HCT116 (cell line): ENCODE results near the gene CA10. TPM values are rescaled to one million over a fixed set of nuclear protein-coding genes. Genes with fewer than 3 reads are reported as not detected.

Experiments used
- ATAC-seq: fragments of 200-7000 bp; cut with Tn5 transposase; 2 replicates; pipeline ENCODE4 v1.9.1; 2020; ENCODE audit warnings: mild to moderate bottlenecking, moderate library complexity
- BruUV-seq: library from RNA; stranded (reverse); fragments of 400-500 nt; replicated peaks from 2 replicates; lab custom pipeline; 2021; lab: Mats Ljungman, UMichigan
- CTCF ChIA-PET: fragments of 300-600 bp; sonication (Branson Sonifier 250); formaldehyde crosslinking; loops from one replicate; lab custom pipeline; 2021; ENCODE audit warnings: antibody characterized with exemption; lab: Charles Lee
- POLR2A ChIA-PET: fragments of 300-600, 350-600 bp; sonication (Branson Sonifier 250); formaldehyde crosslinking; loops from one replicate; lab custom pipeline; 2021; ENCODE audit warnings: antibody characterized with exemption; lab: Charles Lee
- RAD21 ChIA-PET, 2 experiments: fragments of 300-600 bp; sonication (Branson Sonifier 250); formaldehyde crosslinking; loops; one replicate each; lab custom pipeline; 2023; ENCODE audit warnings: low total read pairs in 2 of 2; ENCODE audit not compliant: uncharacterized antibody in 2 of 2, unreplicated experiment in 2 of 2, low non-redundant PET in 1 of 2; lab: Charles Lee
- DNase-seq: peaks from one replicate; pipeline ENCODE4 v3.0.0-alpha.2; 2010; ENCODE audit warnings: low read depth, low spot score
- H2AFZ ChIP-seq: fragments of 200-600 bp; shearing (Covaris generic), sonication (generic); 2 replicates; pipeline ENCODE4 v1.6.1; 2017; ENCODE audit warnings: low read depth, mixed run types, mixed read lengths, antibody characterized with exemption, low read length; ENCODE audit not compliant: poor library complexity, severe bottlenecking
- H3K27ac ChIP-seq: 2 replicates; pipeline ENCODE4 v1.5.1; 2012; ENCODE audit warnings: low read depth, low read length
- H3K27me3 ChIP-seq: fragments of 200-600 bp; sonication (generic); 2 replicates; pipeline ENCODE4 v1.6.1; 2016; ENCODE audit warnings: mixed run types, low read length, mixed read lengths; ENCODE audit not compliant: insufficient read depth
- H3K36me3 ChIP-seq, 2 experiments: fragments of 200-500 bp in 1 of 2; fragments of 200-600 bp in 1 of 2; sonication (Bioruptor generic) in 1 of 2; sonication (generic) in 1 of 2; 2 replicates each; pipeline versions ENCODE4 v1.5.1 to v1.6.1; 2014 to 2016; ENCODE audit warnings: low read length in 2 of 2, inconsistent platforms in 1 of 2, mixed read lengths in 1 of 2, mixed run types in 1 of 2; ENCODE audit not compliant: insufficient read depth in 2 of 2, control insufficient read depth in 1 of 2
- H3K4me1 ChIP-seq, 2 experiments: fragments of 200-600 bp in 1 of 2; sonication (generic) in 1 of 2; 2 replicates each; pipeline versions ENCODE4 v1.5.1 to v1.6.1; 2012 to 2017; ENCODE audit warnings: low read length in 2 of 2, inconsistent platforms in 1 of 2, mild to moderate bottlenecking in 1 of 2, mixed read lengths in 1 of 2, mixed run types in 1 of 2, moderate library complexity in 1 of 2; ENCODE audit not compliant: insufficient read depth in 2 of 2, control insufficient read depth in 1 of 2
- H3K4me2 ChIP-seq: fragments of 200-600 bp; sonication (generic); 2 replicates; pipeline ENCODE4 v1.6.1; 2017; ENCODE audit warnings: mixed run types, low read length, mixed read lengths
- H3K4me3 ChIP-seq, 2 experiments: fragments of 200-600 bp in 1 of 2; sonication (generic) in 1 of 2; replicated peaks in 1 of 2; 2 replicates each; pipeline ENCODE4 v1.5.1; 2011 to 2016; ENCODE audit warnings: low read length in 2 of 2, control low read depth in 1 of 2, low read depth in 1 of 2, mild to moderate bottlenecking in 1 of 2, mixed read lengths in 1 of 2, mixed run types in 1 of 2
- H3K79me2 ChIP-seq: fragments of 200-600 bp; sonication (generic); 2 replicates; pipeline ENCODE4 v1.6.1; 2017; ENCODE audit warnings: mild to moderate bottlenecking, mixed run types, low read length, moderate library complexity, mixed read lengths; ENCODE audit not compliant: insufficient read depth
- H3K9ac ChIP-seq: fragments of 200-600 bp; sonication (generic); 2 replicates; pipeline ENCODE4 v1.6.1; 2016; ENCODE audit warnings: low read length, mixed read lengths
- H3K9me2 ChIP-seq: fragments of 200-600 bp; sonication (generic), shearing (Covaris generic); 2 replicates; pipeline ENCODE4 v1.6.1; 2017; ENCODE audit warnings: mixed run types, mild to moderate bottlenecking, moderate library complexity; ENCODE audit not compliant: insufficient read depth
- H3K9me3 ChIP-seq, 2 experiments: fragments of 200-500 bp in 1 of 2; fragments of 200-600 bp in 1 of 2; sonication (Bioruptor generic) in 1 of 2; sonication (generic) in 1 of 2; 2 replicates each; pipeline ENCODE4 v1.6.1; 2014 to 2017; ENCODE audit warnings: low read length in 2 of 2, mixed read lengths in 2 of 2, inconsistent platforms in 1 of 2, low read depth in 1 of 2, mild to moderate bottlenecking in 1 of 2, mixed run types in 1 of 2, moderate library complexity in 1 of 2; ENCODE audit not compliant: control insufficient read depth in 1 of 2, insufficient read depth in 1 of 2
- H4K20me1 ChIP-seq: fragments of 200-600 bp; sonication (generic), shearing (Covaris generic); 2 replicates; pipeline ENCODE4 v1.6.1; 2017; ENCODE audit warnings: mixed run types, mild to moderate bottlenecking, moderate library complexity; ENCODE audit not compliant: insufficient read depth
- EGR1 ChIP-seq: IDR thresholded peaks from 2 replicates; pipeline ENCODE4 v1.6.1; 2012; ENCODE audit warnings: low read depth
- ELF1 ChIP-seq: IDR thresholded peaks from 2 replicates; pipeline ENCODE4 v1.6.1; 2012; ENCODE audit warnings: low read depth, borderline replicate concordance
- EZH2phosphoT487 ChIP-seq: fragments of 200-600 bp; IDR thresholded peaks from 2 replicates; pipeline ENCODE4 v1.6.1; 2018; ENCODE audit warnings: antibody characterized with exemption, borderline replicate concordance
- JUND ChIP-seq: IDR thresholded peaks from 2 replicates; pipeline ENCODE4 v1.6.1; 2012
- RAD21 ChIP-seq: IDR thresholded peaks from 2 replicates; pipeline ENCODE4 v1.6.1; 2012; ENCODE audit warnings: low read depth, mild to moderate bottlenecking
- YY1 ChIP-seq: IDR thresholded peaks from 2 replicates; pipeline ENCODE4 v1.6.1; 2011; ENCODE audit warnings: low read length, low read depth, moderate library complexity, mild to moderate bottlenecking; ENCODE audit not compliant: insufficient replicate concordance; ENCODE audit errors: extremely low read depth
- ZNF274 ChIP-seq: fragments of 200-500 bp; sonication (Bioruptor generic); IDR thresholded peaks from 2 replicates; pipeline ENCODE4 v1.6.1; 2014; ENCODE audit warnings: mild to moderate bottlenecking, low read depth, low read length, inconsistent platforms
- intact Hi-C: fragments of 100-400 bp; cut with micrococcal nuclease; formaldehyde crosslinking; loops from 2 replicates; pipeline ENCODE4 v1.10.0; 2022
- total RNA-seq: library from RNA; stranded (reverse); gene quantifications from one replicate; pipeline ENCODE4 v1.2.1, GENCODE V29; 2021; ENCODE audit not compliant: unreplicated experiment
- TF ChIP-seq, protein P1 (sequence below): IDR thresholded peaks from 2 replicates; pipeline ENCODE4 v1.6.1; 2011; ENCODE audit warnings: mild to moderate bottlenecking, low read length, moderate library complexity; ENCODE audit not compliant: insufficient replicate concordance; ENCODE audit errors: extremely low read depth
- TF ChIP-seq, protein P2 (sequence below): IDR thresholded peaks from 2 replicates; pipeline ENCODE4 v1.6.1; 2012; ENCODE audit warnings: low read depth

The CA10 gene
- total RNA-seq, 1 experiment from 2014 or later = not detected

DNA sequence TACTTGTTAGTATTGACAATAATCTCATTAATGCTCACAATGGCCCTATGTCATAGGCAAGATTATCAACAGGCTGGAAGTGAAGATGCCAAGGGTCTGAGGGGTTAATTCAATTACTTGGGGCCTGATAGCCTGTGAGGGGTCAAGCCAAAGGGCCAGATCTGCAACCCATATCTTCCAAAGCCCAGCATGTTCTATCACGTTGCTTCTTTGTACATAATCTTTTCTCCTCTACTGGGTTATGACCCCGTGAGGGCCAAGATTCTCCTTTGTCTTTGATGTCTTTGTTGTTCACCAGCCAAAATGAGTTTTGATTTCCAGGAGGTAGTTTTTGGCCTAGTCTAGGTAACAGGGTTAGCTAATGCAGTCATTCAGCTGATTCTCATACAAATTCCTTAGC is 551.0 kb downstream of the CA10 start:
- ATAC-seq (no peak), DNase-seq (no peak)
- Histone ChIP-seq H3K9me2 (no peaks in the 10 kb centered on the region), H3K79me2 (no peaks in the 10 kb centered on the region), H3K4me2 (no peak overlapping the region), H3K9ac (no peak overlapping the region), H3K27ac (no peak overlapping the region), H3K4me1 (no peaks in the 10 kb centered on the region), H3K9me3 (no peaks in the 10 kb centered on the region), H3K27me3 (peaks cover 25% of the 10 kb centered on the region), H3K36me3 (no peaks in the 10 kb centered on the region), H4K20me1 (no peaks in the 10 kb centered on the region), H2AFZ (no peak overlapping the region), H3K4me3 (no peak overlapping the region)
- ChIA-PET RAD21 (no interaction called here), CTCF (no interaction called here), POLR2A (no interaction called here)
- TF ChIP-seq, protein P1, sequence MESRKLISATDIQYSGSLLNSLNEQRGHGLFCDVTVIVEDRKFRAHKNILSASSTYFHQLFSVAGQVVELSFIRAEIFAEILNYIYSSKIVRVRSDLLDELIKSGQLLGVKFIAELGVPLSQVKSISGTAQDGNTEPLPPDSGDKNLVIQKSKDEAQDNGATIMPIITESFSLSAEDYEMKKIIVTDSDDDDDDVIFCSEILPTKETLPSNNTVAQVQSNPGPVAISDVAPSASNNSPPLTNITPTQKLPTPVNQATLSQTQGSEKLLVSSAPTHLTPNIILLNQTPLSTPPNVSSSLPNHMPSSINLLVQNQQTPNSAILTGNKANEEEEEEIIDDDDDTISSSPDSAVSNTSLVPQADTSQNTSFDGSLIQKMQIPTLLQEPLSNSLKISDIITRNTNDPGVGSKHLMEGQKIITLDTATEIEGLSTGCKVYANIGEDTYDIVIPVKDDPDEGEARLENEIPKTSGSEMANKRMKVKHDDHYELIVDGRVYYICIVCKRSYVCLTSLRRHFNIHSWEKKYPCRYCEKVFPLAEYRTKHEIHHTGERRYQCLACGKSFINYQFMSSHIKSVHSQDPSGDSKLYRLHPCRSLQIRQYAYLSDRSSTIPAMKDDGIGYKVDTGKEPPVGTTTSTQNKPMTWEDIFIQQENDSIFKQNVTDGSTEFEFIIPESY = no peak
- TF ChIP-seq RAD21 (no peak), EZH2phosphoT487 (no peak), ELF1 (no peak), ZNF274 (no peak), JUND (no peak), EGR1 (no peak), YY1 (no peak)
- TF ChIP-seq, protein P2, sequence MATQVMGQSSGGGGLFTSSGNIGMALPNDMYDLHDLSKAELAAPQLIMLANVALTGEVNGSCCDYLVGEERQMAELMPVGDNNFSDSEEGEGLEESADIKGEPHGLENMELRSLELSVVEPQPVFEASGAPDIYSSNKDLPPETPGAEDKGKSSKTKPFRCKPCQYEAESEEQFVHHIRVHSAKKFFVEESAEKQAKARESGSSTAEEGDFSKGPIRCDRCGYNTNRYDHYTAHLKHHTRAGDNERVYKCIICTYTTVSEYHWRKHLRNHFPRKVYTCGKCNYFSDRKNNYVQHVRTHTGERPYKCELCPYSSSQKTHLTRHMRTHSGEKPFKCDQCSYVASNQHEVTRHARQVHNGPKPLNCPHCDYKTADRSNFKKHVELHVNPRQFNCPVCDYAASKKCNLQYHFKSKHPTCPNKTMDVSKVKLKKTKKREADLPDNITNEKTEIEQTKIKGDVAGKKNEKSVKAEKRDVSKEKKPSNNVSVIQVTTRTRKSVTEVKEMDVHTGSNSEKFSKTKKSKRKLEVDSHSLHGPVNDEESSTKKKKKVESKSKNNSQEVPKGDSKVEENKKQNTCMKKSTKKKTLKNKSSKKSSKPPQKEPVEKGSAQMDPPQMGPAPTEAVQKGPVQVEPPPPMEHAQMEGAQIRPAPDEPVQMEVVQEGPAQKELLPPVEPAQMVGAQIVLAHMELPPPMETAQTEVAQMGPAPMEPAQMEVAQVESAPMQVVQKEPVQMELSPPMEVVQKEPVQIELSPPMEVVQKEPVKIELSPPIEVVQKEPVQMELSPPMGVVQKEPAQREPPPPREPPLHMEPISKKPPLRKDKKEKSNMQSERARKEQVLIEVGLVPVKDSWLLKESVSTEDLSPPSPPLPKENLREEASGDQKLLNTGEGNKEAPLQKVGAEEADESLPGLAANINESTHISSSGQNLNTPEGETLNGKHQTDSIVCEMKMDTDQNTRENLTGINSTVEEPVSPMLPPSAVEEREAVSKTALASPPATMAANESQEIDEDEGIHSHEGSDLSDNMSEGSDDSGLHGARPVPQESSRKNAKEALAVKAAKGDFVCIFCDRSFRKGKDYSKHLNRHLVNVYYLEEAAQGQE = no peak
- intact Hi-C loops = no loop called here
- no TSS peak for BruUV-seq
